Esophagus muscularis mucosa (tissue), 4 donors: ENCODE measurements around the gene GALNT14. TPM values are rescaled to one million over a fixed set of nuclear protein-coding genes. Genes with fewer than 3 reads are reported as not detected.

Experiments
- DNase-seq: peaks from one replicate; pipeline ENCODE4 v3.0.0-alpha.2; 2017; ENCODE audit errors: extremely low spot score
- H3K27ac ChIP-seq, 4 donors: fragments of 200-600 bp; sonication (generic); replicated peaks in 1 of 4; 1 replicate in 3 of 4; 2 replicates in 1 of 4; pipeline ENCODE4 v1.5.1; 2016 to 2019; ENCODE audit warnings: mild to moderate bottlenecking in 1 of 4
- H3K27me3 ChIP-seq, 4 donors: fragments of 200-600 bp; sonication (generic); one replicate each; pipeline versions ENCODE4 v1.5.1 to v1.6.0; 2016 to 2019
- H3K36me3 ChIP-seq, 4 donors: fragments of 200-600 bp; sonication (generic); one replicate each; pipeline ENCODE4 v1.5.1; 2016 to 2019
- H3K4me1 ChIP-seq, 4 donors: fragments of 200-600 bp; sonication (generic); one replicate each; pipeline ENCODE4 v1.5.1; 2016 to 2019
- H3K4me3 ChIP-seq, 4 donors: fragments of 200-600 bp; sonication (generic); 1 replicate in 2 of 4; 2 replicates in 2 of 4; pipeline ENCODE4 v1.5.1; 2016 to 2019; ENCODE audit warnings: mild to moderate bottlenecking in 4 of 4, moderate library complexity in 1 of 4
- H3K9me3 ChIP-seq, 4 donors: fragments of 200-600 bp; sonication (generic); 1 replicate in 3 of 4; 2 replicates in 1 of 4; pipeline ENCODE4 v1.5.1; 2016 to 2019
- EP300 ChIP-seq: sonication (generic); formaldehyde crosslinking; IDR thresholded peaks from one replicate; pipeline ENCODE4 v1.6.1; 2017; ENCODE audit warnings: antibody characterized with exemption
- POLR2A ChIP-seq: fragments of 450-650 bp; IDR thresholded peaks from one replicate; pipeline ENCODE4 v1.6.1; 2017; ENCODE audit warnings: antibody characterized with exemption, moderate library complexity, mild to moderate bottlenecking, low read depth
- POLR2AphosphoS5 ChIP-seq, 2 donors: sonication (generic); formaldehyde crosslinking; IDR thresholded peaks; one replicate each; pipeline ENCODE4 v1.6.1; 2017; ENCODE audit warnings: antibody characterized with exemption in 2 of 2
- WGBS: methylation state at CpG from one replicate; pipeline ENCODE4 v1.1.5; 2018; 5-methylcytosine and 5-hydroxymethylcytosine counted together
- intact Hi-C: fragments of 100-400 bp; cut with DNase I; formaldehyde crosslinking; loops from one replicate; pipeline ENCODE4 v1.15.1; 2023
- total RNA-seq, 4 donors: library from RNA; depleted of rRNA; stranded (reverse); fragments of >200 nt; gene quantifications; one replicate each; pipeline versions ENCODE4 v1.1.0 to v1.2.1, GENCODE V29; 2016
- TF ChIP-seq, protein P1 (sequence below), 3 experiments: fragments of 200-600 bp in 2 of 3; fragments of 450-650 bp in 1 of 3; sonication (generic) in 2 of 3; IDR thresholded peaks; one replicate each; pipeline ENCODE4 v1.5.1; 2017 to 2019; ENCODE audit warnings: antibody characterized with exemption in 3 of 3, mild to moderate bottlenecking in 2 of 3, moderate library complexity in 1 of 3

The GALNT14 gene
- total RNA-seq, 4 donors from 2014 or later: 0.33 to 1.0 (median 0.80) TPM; not detected in 1

DNA sequence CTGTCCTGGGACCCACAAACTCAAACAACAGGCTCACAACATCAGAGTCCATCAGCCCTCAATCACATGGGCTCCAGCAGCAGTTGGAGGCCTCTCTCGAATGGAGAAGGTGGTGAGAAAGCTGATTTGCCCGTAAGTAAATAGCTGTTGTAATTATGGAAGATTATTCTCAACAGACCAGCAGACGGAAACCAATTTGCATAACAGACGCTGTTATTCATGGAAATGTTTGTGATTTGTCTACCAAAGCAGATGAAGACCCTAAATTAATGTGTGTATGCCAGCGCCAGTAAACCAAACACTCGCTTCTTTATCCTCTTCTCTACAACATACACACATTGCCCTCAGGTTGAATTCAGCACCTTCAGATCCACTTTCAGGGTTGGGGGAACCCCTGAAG, 23.4 kb upstream of the GALNT14 start:
- no peak overlapping the region for H3K4me3 ChIP-seq
- H3K4me1 ChIP-seq: no peaks in the 10 kb centered on the region
- peaks cover 0 to 8% (median 0%) of the 10 kb centered on the region in 4 donors for H3K27me3 ChIP-seq
- 94% methylated on average over 6 of the region's 6 CpGs for WGBS
- H3K27ac ChIP-seq: no peak overlapping the region
- H3K36me3 ChIP-seq: no peaks in the 10 kb centered on the region
- TF ChIP-seq EP300: no peak
- DNase-seq: no peak
- intact Hi-C loops: no loop called here
- H3K9me3 ChIP-seq: no peaks in the 10 kb centered on the region

DNA sequence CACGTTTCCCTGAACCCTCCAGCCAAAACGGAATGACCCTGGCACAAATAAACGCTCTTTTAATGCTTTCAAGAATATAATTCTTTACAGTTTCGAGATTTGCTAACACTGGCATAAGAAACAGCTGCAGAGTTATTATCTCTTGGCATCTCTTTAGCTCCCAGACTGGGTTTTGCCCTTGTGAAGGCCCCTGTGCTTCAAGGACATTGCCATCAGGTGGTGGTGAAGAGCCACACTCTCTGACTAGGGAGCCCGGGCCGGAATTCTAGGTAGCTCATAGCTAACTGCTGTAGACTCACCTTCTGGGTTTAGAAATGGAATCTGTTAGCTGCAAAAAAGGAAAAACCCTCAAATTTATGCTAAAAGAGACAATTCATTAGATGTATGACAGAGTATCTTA, 13.3 kb upstream of the GALNT14 start:
- H3K9me3 ChIP-seq: no peaks in the 10 kb centered on the region
- H3K36me3 ChIP-seq: no peaks in the 10 kb centered on the region
- DNase-seq: no peak
- WGBS: 82% methylated on average over 6 of the region's 6 CpGs
- no peak overlapping the region for H3K27ac ChIP-seq
- no peak overlapping the region for H3K4me3 ChIP-seq
- peaks cover 0 to 22% (median 0%) of the 10 kb centered on the region in 4 donors for H3K27me3 ChIP-seq
- H3K4me1 ChIP-seq: no peaks in the 10 kb centered on the region
- intact Hi-C loops: no loop called here
- TF ChIP-seq POLR2A (no peak), EP300 (no peak), POLR2AphosphoS5 (IDR thresholded peaks at IDR 0.05) (no peak)
- TF ChIP-seq, protein P1, sequence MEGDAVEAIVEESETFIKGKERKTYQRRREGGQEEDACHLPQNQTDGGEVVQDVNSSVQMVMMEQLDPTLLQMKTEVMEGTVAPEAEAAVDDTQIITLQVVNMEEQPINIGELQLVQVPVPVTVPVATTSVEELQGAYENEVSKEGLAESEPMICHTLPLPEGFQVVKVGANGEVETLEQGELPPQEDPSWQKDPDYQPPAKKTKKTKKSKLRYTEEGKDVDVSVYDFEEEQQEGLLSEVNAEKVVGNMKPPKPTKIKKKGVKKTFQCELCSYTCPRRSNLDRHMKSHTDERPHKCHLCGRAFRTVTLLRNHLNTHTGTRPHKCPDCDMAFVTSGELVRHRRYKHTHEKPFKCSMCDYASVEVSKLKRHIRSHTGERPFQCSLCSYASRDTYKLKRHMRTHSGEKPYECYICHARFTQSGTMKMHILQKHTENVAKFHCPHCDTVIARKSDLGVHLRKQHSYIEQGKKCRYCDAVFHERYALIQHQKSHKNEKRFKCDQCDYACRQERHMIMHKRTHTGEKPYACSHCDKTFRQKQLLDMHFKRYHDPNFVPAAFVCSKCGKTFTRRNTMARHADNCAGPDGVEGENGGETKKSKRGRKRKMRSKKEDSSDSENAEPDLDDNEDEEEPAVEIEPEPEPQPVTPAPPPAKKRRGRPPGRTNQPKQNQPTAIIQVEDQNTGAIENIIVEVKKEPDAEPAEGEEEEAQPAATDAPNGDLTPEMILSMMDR (IDR thresholded peaks at IDR 0.05): no peak

DNA sequence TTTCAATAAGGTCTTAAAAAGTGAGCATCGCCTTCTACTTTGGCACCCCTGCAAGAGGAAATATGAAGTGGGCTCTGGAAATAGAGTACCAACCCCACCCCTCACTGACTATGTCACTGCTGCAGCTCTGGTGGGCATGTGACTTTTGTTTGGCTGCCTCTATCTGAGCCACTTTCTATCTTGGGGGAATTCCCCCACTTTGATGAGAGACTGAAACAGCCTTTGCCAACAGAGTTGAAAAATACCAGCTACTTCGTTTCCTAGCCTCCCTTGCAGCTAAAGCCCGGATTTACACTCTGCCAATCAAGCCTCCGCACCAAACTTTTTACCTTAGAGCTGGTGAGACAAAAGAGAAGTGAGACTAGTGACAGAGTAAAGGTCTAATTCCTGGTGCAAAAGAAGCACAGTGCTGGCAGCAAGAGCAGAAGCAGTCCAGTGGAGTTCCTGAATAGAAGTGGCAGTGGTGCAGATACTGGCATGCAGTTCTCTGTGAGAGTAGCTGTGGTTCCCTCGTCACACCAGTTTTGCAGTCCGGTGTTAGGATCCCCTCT, 12.0 kb upstream of the GALNT14 start:
- Histone ChIP-seq H3K9me3 (no peaks in the 10 kb centered on the region), H3K4me3 (no peak overlapping the region), H3K27me3 (peaks cover 0 to 22% (median 0%) of the 10 kb centered on the region in 4 donors), H3K4me1 (no peaks in the 10 kb centered on the region), H3K27ac (no peak overlapping the region), H3K36me3 (no peaks in the 10 kb centered on the region)
- intact Hi-C loops: no loop called here
- no peak for TF ChIP-seq POLR2A
- TF ChIP-seq POLR2AphosphoS5 (IDR thresholded peaks at IDR 0.05): no peak
- no peak for TF ChIP-seq EP300
- TF ChIP-seq, protein P1 (IDR thresholded peaks at IDR 0.05): no peak
- 90% methylated on average over 6 of the region's 6 CpGs for WGBS
- DNase-seq: no peak

DNA sequence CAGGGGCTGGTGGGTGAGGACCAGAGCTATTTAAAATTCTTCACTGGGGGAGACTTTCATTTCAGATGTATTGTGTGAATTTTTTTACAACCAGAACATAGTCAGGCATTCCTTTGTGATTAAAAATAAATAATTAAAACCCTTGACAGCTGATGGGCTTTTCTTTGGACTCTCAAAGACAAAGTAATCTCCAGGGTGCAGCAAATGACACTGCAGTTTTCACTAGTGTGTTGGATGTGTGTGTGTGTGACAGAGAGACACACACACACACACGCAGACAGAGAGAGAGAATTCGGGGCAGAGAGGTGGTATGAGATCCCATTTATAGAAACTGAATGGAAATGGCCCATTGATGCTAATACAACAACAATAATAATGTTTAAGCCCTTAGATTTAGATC, 10.3 kb upstream of the GALNT14 start:
- DNase-seq: no peak
- intact Hi-C loops: no loop called here
- H3K36me3 ChIP-seq: no peaks in the 10 kb centered on the region
- H3K4me3 ChIP-seq: no peak overlapping the region
- 63% methylated on average over 2 of the region's 2 CpGs for WGBS
- TF ChIP-seq POLR2A (no peak), POLR2AphosphoS5 (IDR thresholded peaks at IDR 0.05) (no peak), EP300 (no peak)
- TF ChIP-seq, protein P1 (IDR thresholded peaks at IDR 0.05): no peak
- H3K27me3 ChIP-seq: peaks cover 0 to 22% (median 0%) of the 10 kb centered on the region in 4 donors
- H3K4me1 ChIP-seq: no peaks in the 10 kb centered on the region
- H3K9me3 ChIP-seq: no peaks in the 10 kb centered on the region
- no peak overlapping the region for H3K27ac ChIP-seq

DNA sequence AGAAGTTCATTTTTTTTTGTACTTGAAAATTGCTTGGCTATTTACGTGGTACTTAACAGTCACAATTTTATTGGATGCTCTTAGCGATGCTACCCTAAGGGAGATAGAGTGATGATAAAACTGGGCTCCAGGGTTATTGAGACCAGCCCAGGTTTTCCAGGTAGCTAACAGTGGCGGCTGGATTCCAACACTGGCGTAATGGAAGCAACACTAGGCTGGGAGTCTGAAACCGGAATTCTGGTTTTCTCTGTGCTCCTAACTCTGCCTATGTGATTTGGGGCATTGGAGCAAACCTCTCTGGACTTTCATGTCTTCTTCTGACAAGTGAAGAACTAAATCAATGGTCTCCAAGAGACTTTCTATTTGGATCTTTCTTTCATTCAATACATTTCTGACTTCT, 9.4 kb upstream of the GALNT14 start:
- Histone ChIP-seq H3K4me3 (no peak overlapping the region), H3K27me3 (peaks cover 0 to 22% (median 0%) of the 10 kb centered on the region in 4 donors), H3K36me3 (no peaks in the 10 kb centered on the region), H3K9me3 (no peaks in the 10 kb centered on the region), H3K4me1 (no peaks in the 10 kb centered on the region), H3K27ac (no peak overlapping the region)
- no peak for DNase-seq
- intact Hi-C loops: no loop called here
- 87% methylated on average over 5 of the region's 5 CpGs for WGBS
- TF ChIP-seq POLR2AphosphoS5 (IDR thresholded peaks at IDR 0.05) (no peak), EP300 (no peak), POLR2A (no peak)
- TF ChIP-seq, protein P1 (IDR thresholded peaks at IDR 0.05): no peak
